Astrocyte (in vitro differentiated cells and primary cell): ENCODE measurements around the gene ADAMTS13. TPM values are rescaled to one million over a fixed set of nuclear protein-coding genes. Genes with fewer than 3 reads are reported as not detected.

Experiments
- DNase-seq: peaks from one replicate; pipeline ENCODE4 v3.0.0-alpha.2; 2010; ENCODE audit warnings: low read depth
- FAIRE-seq: peaks from 2 replicates; lab custom pipeline; 2011; peaks lifted over from hg19 to GRCh38; lab: Jason Lieb, UNC
- H2AFZ ChIP-seq: 2 replicates; pipeline ENCODE4 v1.6.0; 2012; ENCODE audit warnings: low read depth, low read length, inconsistent platforms
- H3K27ac ChIP-seq: 2 replicates; pipeline ENCODE4 v1.5.1; 2011; ENCODE audit warnings: low read depth, low read length, inconsistent platforms
- H3K27me3 ChIP-seq: 2 replicates; pipeline ENCODE4 v1.6.0; 2011; ENCODE audit warnings: low read length, inconsistent platforms; ENCODE audit not compliant: insufficient read depth
- H3K36me3 ChIP-seq: 2 replicates; pipeline ENCODE4 v1.5.1; 2011; ENCODE audit warnings: low read length, inconsistent platforms; ENCODE audit not compliant: insufficient read depth
- H3K4me1 ChIP-seq: 2 replicates; pipeline ENCODE4 v1.5.1; 2011; ENCODE audit warnings: low read length, inconsistent platforms; ENCODE audit not compliant: insufficient read depth
- H3K4me2 ChIP-seq: 2 replicates; pipeline ENCODE4 v1.6.0; 2012; ENCODE audit warnings: low read length, inconsistent platforms
- H3K4me3 ChIP-seq: 2 replicates; pipeline ENCODE4 v1.5.1; 2011; ENCODE audit warnings: low read depth, mild to moderate bottlenecking, low read length, inconsistent platforms; ENCODE audit not compliant: insufficient read depth
- H3K79me2 ChIP-seq: 2 replicates; pipeline ENCODE4 v1.6.0; 2012; ENCODE audit warnings: mild to moderate bottlenecking, low read length, inconsistent platforms; ENCODE audit not compliant: insufficient read depth
- H3K9ac ChIP-seq: 2 replicates; pipeline ENCODE4 v1.6.0; 2012; ENCODE audit warnings: mild to moderate bottlenecking, low read length, inconsistent platforms
- H3K9me3 ChIP-seq: 2 replicates; pipeline ENCODE4 v1.5.1; 2012; ENCODE audit warnings: low read depth, mild to moderate bottlenecking, low read length, inconsistent platforms; ENCODE audit not compliant: insufficient read depth
- H4K20me1 ChIP-seq: 2 replicates; pipeline ENCODE4 v1.6.0; 2012; ENCODE audit warnings: low read length, inconsistent platforms; ENCODE audit not compliant: insufficient read depth
- H3K27ac Mint-ChIP-seq: one replicate; pipeline ENCODE4 v1.8.0; 2021; ENCODE audit warnings: mild to moderate bottlenecking, mixed read lengths; ENCODE audit not compliant: unreplicated experiment
- H3K27me3 Mint-ChIP-seq: one replicate; pipeline ENCODE4 v1.8.0; 2021; ENCODE audit warnings: low read depth, mixed read lengths; ENCODE audit not compliant: unreplicated experiment
- H3K36me3 Mint-ChIP-seq: one replicate; pipeline ENCODE4 v1.8.0; 2021; ENCODE audit warnings: low read depth, mixed read lengths; ENCODE audit not compliant: unreplicated experiment
- H3K4me1 Mint-ChIP-seq: one replicate; pipeline ENCODE4 v1.8.0; 2021; ENCODE audit warnings: low read depth, mixed read lengths; ENCODE audit not compliant: unreplicated experiment
- H3K4me3 Mint-ChIP-seq: one replicate; pipeline ENCODE4 v1.8.0; 2021; ENCODE audit warnings: mild to moderate bottlenecking, moderate library complexity, mixed read lengths; ENCODE audit not compliant: unreplicated experiment
- H3K9me3 Mint-ChIP-seq: one replicate; pipeline ENCODE4 v1.8.0; 2021; ENCODE audit warnings: mild to moderate bottlenecking, mixed read lengths; ENCODE audit not compliant: unreplicated experiment
- CTCF ChIP-seq: IDR thresholded peaks from 2 replicates; pipeline ENCODE4 v1.5.1; 2011; ENCODE audit warnings: low read depth, mild to moderate bottlenecking, inconsistent platforms, low read length, moderate library complexity; ENCODE audit not compliant: insufficient read depth
- EZH2 ChIP-seq: IDR thresholded peaks from 2 replicates; pipeline ENCODE4 v1.6.1; 2012; ENCODE audit warnings: mild to moderate bottlenecking, low read length, inconsistent platforms; ENCODE audit not compliant: insufficient read depth
- total RNA-seq: library from RNA; stranded (reverse); gene quantifications from 2 replicates; pipeline ENCODE4 v1.2.1, GENCODE V29; 2021

The ADAMTS13 gene
- total RNA-seq, 1 donor from 2014 or later: 5.6 TPM

- H3K4me2 ChIP-seq: peak overlapping the region; percentile 54
- FAIRE-seq: no peak
These were observed 7.0 kb downstream of the ADAMTS13 start for GRCh38 chr9:133429214-133429613.

GRCh38 chr9:133429641-133430161 is 7.5 kb downstream of the ADAMTS13 start:
- Histone ChIP-seq H3K79me2 (no peaks in the 10 kb centered on the region), H3K4me3 (no peak overlapping the region), H3K4me1 (no peaks in the 10 kb centered on the region), H2AFZ (peak overlapping the region; percentile 34), H3K36me3 (no peaks in the 10 kb centered on the region), H4K20me1 (no peaks in the 10 kb centered on the region), H3K9me3 (no peaks in the 10 kb centered on the region), H3K27ac (no peak overlapping the region), H3K9ac (no peak overlapping the region), H3K27me3 (peaks cover 13% of the 10 kb centered on the region), H3K4me2 (peak overlapping the region; percentile 54)
- DNase-seq (peak; percentile 8), FAIRE-seq (no peak)
- TF ChIP-seq EZH2 (no peak), CTCF (no peak)
- H3K36me3 Mint-ChIP-seq: peaks cover 4% of the 10 kb centered on the region
- peaks cover 10% of the 10 kb centered on the region for H3K27me3 Mint-ChIP-seq
- H3K27ac Mint-ChIP-seq: no peak overlapping the region
- H3K9me3 Mint-ChIP-seq: no peaks in the 10 kb centered on the region
- no peak overlapping the region for H3K4me3 Mint-ChIP-seq
- no peaks in the 10 kb centered on the region for H3K4me1 Mint-ChIP-seq

More at GRCh38 chr9:133429214-133429613, 7.0 kb downstream of the ADAMTS13 start:
- Histone ChIP-seq H2AFZ (no peak overlapping the region), H3K79me2 (no peaks in the 10 kb centered on the region), H3K4me1 (no peaks in the 10 kb centered on the region), H3K27ac (no peak overlapping the region), H4K20me1 (no peaks in the 10 kb centered on the region), H3K27me3 (peaks cover 13% of the 10 kb centered on the region), H3K4me3 (no peak overlapping the region), H3K36me3 (no peaks in the 10 kb centered on the region), H3K9ac (no peak overlapping the region), H3K9me3 (no peaks in the 10 kb centered on the region)
- H3K9me3 Mint-ChIP-seq: no peaks in the 10 kb centered on the region
- H3K36me3 Mint-ChIP-seq: peaks cover 4% of the 10 kb centered on the region
- DNase-seq: no peak
- H3K4me3 Mint-ChIP-seq: no peak overlapping the region
- no peak for TF ChIP-seq EZH2
- no peak for TF ChIP-seq CTCF
- H3K27me3 Mint-ChIP-seq: peaks cover 10% of the 10 kb centered on the region
- no peaks in the 10 kb centered on the region for H3K4me1 Mint-ChIP-seq
- no peak overlapping the region for H3K27ac Mint-ChIP-seq

GRCh38 chr9:133430244-133430643 is 8.1 kb downstream of the ADAMTS13 start:
- H3K4me3 Mint-ChIP-seq: no peak overlapping the region
- H3K9ac ChIP-seq: no peak overlapping the region
- FAIRE-seq: no peak

More at GRCh38 chr9:133430244-133430643, 8.1 kb downstream of the ADAMTS13 start:
- Histone ChIP-seq H3K4me3 (no peak overlapping the region), H3K27me3 (peaks cover 13% of the 10 kb centered on the region), H3K9me3 (no peaks in the 10 kb centered on the region), H3K4me1 (no peaks in the 10 kb centered on the region), H3K27ac (no peak overlapping the region), H3K4me2 (no peak overlapping the region), H4K20me1 (no peaks in the 10 kb centered on the region), H3K79me2 (no peaks in the 10 kb centered on the region), H3K36me3 (no peaks in the 10 kb centered on the region), H2AFZ (no peak overlapping the region)
- Mint-ChIP-seq H3K4me1 (no peaks in the 10 kb centered on the region), H3K27ac (no peak overlapping the region), H3K9me3 (no peaks in the 10 kb centered on the region), H3K27me3 (peaks cover 10% of the 10 kb centered on the region), H3K36me3 (peaks cover 4% of the 10 kb centered on the region)
- TF ChIP-seq EZH2: no peak
- no peak for TF ChIP-seq CTCF
- no peak for DNase-seq
